HG03135 (cell line): ENCODE measurements around the gene FBLN2.

Source experiments
- ATAC-seq: cut with Tn5 transposase; IDR thresholded peaks from one replicate; pipeline ENCODE4 v1.9.1; 2021; ENCODE audit warnings: mild to moderate bottlenecking, moderate library complexity; ENCODE audit not compliant: unreplicated experiment

FBLN2 gene

DNA sequence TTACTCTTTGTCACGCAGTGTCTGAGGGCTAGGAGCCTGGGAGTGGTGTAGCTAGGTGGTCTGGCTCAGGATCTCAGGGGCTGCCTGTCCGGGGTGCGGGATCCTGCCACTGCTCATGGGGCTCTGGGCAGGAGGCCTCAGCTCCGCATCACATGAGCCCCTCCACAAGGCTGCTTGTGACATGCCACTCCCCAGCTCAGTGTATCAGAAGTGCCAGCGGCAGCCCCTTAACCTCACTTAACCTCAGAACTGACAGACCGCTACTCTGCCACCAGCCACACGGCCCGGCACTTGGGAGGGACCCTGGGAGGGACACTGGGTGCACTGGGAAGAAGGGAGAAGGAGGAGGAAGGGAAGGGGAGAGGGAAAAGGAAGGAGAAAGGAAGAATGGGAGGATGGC, 87.9 kb downstream of the FBLN2 start:
- no peak for ATAC-seq

DNA sequence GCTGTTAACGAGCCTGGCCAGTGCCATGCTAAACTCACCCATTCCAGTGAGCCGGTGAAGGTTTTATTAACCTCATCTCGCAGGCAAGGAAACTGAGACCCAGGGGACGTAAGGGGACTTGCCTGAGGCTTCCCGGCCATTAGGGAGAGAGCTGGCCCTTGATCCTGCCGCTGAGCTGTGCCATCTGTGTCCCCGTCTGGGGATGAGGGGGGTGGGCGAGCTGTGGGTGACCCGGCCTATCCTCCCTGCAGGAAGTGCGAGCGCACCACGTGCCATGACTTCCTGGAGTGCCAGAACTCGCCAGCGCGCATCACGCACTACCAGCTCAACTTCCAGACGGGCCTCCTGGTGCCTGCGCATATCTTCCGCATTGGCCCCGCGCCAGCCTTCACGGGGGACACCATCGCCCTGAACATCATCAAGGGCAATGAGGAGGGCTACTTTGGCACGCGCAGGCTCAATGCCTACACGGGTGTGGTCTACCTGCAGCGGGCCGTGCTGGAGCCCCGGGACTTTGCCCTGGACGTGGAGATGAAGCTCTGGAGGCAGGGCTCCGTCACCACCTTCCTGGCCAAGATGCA, 88.5 kb downstream of the FBLN2 start:
- ATAC-seq = no peak

DNA sequence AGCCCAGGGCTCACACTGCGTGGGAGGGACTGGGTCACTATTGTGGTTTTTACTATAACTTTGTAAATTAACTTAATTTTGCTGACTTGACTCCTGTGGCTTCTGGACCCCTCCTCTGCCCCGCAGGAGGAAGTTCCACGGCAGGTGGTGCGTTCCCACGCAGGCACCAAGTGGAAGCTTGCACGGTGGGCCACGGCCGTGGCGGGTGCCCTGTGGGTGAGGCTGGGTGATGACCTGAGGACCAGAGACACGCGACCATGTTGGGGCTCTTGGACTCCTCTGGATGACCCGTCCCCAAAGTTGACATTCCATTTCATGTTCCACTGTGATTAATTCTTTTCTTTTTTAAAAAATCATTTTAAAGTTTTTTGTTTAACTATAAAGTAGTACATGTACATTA, 89.0 kb downstream of the FBLN2 start:
- no peak for ATAC-seq

DNA sequence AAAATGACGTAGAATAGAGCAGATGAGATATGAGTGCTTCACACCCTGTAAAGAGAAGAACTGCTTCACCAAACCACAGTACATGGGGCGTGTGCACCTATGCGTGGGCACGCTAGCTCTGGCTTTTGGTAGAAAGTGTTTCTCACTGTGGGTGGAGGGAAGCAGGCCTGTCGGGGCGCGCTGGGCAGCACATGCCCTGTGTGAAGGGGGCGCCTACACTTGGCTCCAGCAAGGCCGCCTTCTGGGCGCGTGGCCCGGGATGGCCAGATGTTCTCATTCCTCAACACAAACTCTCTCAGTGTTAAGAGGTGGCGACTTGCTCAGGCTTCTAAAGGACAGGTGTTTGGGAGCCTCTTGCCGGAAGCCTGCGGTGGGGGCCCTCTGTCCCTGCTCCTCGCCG, 90.0 kb downstream of the FBLN2 start:
- ATAC-seq = no peak

DNA sequence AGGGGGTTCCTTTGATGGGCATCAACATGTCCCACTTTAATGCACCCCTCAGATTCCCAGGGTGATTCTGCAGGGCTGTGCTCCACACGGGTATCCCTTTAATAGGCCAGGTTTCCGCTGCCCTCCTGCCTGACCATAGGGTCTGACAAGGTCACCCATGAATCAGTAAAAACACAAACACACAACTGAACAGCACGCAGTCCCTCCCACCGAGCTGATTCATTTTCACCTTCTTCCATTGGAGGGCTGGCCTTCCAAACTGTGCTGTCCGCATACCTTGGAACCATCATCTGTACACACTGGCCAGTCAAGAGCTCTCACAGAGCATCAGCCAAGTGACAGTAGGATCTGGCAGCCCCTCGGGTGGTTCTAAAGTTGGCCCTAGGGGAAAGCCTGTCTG, 93.7 kb downstream of the FBLN2 start:
- ATAC-seq = no peak

DNA sequence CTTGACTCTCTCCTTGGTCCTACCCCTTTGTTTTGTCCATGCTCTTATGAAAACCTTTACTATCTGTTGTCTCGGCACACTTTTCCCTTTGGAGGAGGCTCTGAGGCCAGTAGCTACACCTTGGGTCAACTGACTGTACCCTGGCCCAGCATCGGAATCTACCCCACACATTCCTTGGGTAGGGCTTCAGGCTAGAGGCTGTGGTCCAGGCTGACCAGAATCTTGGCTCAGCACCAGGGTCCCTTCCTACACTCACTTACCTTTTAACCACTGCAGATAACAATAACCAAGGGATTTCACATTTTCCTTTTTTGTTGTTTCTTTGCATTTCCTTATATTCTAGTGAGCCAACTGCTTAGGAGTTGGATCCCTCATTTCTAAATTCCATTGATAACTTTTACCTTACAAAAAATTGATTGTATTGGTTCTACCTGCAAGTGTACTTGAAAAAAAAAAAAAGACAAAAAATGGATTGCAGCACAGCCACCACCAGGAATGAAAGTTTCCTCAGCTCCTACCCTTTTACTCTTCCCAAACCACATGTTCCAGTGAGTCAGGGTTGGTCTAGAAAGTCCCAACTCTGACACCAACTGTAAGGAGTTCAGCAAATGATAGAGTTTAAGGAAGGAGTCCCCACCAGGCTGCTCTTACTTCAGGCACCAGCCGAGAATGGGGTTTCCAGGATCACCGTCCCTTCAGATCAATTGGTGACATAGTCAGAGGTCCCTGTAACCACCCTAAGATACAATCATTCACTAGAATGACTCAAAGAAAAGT, 95.6 kb downstream of the FBLN2 start:
- no peak for ATAC-seq

DNA sequence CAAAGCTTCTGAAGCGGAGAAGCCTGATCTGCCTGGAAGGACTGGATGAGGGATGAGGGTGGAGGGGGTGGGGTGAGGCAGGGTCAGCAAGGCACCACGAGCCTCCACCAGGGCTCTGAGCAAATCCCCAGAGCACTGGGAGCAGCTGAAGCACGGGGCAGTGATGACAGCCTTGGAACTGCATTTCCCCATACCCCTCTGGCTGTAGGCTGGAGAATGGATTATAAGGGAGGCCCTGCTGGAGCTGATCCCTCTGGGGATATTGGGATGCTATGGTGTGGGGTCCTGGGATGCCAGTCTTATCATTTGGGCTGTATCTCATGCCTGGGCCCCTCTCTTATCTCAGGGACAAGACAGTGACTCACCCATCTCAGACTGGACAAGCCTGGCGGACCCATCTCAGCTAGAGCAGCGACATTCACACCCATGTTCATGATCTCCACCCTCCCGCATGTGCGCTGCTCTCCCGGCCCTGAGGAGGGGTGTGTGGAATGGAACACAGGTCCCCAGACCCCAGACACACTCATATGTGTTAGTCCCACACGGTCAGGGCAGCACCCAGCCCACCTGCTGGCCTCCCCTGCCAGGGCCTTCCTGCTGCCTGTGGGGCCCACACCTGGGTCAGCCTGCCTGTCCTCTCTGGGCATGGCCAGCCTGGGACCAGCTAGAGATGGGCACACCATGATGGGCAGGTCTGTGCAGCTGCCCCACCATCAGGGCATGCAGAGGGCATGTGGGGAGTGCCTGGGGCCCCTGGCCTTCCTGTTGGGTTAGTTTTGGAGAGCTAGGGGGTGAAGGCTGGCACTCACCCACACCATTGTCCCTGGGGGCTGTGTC, 97.1 kb downstream of the FBLN2 start:
- no peak for ATAC-seq

DNA sequence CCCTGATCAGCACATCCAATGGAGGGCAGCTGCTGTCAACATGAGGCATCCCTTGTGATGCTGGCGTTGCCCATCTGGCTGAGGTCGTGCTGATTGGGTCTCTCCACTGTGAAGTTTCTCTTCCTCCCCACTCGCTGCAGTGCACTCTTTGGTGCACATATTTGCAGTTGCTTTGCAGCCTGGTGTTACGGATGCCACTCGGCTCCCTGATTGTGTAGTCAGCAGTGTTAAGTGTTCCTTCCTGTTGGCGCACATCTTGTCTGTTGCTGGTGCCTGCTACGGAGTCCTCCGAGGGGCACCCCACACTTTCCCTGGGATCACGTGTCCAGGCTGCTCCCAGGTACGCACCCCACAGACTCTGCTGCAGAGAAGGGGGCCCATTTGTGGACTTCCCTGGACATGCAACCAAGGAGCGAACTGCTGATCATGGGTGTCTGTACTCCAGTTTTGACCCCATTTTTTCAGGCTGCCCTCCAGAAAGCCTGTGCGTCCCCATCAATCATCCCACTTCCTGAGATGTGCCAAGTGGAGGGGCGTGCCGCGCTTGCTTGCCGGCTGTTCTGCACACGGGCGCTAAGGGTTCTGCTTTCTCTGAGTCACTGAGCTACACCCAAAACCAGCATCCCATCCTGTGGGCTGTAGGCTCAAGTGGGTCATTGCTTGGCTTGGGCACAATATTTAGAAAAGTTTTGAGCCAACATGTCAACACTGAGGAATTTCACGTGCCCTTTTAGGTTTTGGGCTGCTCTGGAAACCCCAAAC, 98.6 kb downstream of the FBLN2 start:
- ATAC-seq = no peak

DNA sequence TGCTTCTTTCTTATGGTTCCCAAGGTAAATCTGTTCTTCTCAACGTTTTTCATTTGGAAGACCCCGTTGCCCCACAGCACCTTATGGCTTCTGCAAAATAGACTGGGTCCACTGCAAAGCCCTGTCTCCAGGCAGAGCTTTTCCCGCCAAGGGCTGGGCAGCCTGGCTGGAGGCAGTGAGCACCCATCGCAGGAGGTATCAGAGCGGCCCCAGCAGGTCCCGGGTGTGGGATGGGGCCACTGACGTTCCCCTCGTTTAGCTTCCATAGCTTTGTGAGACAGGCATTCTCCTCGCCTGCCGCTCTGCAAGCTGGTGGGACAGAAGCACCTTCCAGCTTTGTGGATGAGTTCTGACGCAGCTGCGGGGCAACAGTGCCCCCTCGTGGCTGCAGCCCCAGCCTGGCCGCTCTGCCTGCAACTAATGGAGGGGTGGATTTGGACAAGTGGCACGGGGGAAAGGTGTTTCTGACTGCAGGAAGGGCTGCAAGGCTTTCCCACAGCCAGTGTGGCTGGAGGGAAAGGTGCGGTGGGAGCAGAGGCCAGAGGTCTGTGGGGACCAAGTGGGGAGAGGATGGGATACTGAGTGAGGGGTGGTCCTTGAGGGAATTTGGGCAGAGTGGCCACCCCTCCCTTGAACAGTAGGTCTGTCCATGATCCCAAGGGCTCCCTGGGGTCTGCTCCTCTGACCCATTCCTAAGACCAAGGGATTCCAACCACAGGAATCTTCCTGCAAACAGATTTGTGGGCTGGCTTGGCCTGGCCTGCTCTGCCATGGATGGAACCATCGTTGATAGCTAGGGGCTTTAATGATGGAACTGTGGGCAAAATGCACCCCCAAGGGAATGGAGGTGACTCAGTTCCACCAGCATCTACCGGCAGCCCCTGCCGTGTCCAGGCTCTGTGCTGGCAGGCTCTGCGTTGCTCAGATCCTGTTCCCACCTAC, 99.4 kb downstream of the FBLN2 start:
- no peak for ATAC-seq

DNA sequence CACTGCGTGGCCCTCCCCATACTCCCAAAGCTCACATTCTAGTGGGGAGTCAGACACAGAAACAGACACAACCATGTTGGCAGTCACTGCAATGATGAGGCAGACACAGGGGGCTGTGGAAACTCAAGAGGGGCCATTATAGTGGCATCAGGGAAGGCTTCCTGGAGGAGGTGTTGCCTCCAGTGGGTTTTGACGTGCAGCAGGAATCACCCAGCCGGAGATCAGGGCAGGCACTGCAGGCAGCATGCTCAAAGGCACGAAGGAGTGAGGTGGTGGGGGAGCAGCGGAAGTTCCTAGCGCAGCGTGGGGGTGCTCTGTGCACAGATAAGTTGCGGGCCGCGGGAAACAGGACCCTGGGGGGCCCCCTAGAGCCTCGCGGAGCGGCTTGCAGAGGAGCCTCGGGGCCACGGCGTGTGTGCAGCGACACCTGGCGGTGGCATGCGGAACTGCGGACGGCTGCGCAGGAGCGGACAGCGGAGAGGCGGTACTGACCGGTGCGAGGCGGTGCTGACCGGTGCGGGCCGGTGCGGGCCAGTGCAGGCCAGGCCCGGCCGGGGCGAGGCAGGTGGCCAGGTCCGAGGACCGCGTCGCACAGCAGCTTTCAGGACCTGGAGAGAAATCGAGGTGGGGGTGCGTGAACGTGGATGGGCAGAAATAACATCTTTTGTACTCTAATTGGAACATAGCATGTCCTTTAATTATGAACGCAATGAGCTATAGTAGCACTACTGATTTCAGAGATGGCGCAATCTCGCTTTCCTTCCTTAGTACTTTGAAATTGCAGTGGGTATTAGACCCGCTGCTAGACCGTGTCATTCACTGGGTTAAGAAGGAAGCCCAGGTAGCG, 101.5 kb downstream of the FBLN2 start:
- ATAC-seq = no peak

DNA sequence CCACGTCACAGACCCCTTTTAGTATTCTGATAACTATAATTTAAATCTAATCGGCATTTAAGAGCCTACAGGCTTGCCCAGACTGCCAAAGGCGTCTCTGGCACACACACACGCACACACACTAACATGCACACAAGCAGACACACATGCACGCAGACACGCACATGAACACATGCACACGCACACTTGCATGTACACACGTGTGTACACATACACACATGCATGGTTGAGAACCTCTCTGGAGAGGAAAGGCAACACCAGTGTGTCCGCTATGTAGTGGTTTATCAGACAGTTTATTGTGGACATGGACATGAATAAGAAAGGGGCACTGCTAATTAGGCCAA, 102.1 kb downstream of the FBLN2 start:
- ATAC-seq = no peak

DNA sequence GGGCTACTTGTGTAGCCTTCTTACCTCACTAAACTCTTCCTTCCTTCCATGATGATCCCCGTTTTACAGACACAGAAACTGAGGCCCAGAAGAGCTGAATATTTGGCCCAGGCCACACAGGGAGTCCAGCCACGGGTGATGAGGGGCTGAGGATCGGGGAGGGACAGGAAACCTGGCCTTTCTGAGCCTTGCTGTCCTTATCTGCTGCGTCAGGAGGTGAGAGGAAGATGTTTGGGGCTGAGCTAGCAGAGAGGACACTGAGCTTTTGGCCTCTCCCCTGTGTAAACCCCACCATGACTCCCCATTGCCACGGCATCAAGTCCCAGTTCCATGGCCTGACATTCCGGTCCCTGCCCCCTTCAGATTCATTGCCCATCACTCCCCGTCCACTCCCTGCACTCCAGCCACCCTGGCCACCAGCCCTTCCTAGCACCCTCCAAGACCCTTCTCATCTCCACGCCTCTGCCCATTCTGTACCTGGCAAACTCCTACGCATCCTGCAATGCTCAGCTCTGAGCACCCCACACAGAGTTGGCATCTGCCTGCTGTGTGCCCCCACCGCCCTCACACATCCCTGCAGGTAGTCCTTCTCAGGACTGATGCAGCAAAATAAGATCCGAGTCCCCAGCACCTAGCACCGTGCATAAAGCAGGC, 103.0 kb downstream of the FBLN2 start:
- no peak for ATAC-seq

DNA sequence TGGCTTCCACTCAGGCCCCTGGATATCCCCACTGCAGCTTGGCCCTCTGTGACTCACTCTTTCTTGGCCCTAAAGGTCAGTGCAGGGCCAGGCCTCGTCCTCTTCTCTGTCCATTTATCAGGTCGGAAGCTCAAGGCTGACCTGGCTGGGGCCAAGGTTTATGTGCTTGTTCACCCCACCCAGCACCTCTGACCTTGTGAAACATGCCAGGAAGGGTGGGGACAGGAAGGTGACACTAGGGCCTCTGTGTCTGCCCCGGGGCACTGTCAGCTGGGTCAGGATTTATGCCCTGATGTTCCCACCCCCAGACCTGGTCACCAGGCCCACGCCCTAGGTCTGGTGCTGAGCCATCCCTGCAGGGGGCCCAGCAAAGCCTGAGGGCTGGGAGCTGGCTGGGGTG, 103.8 kb downstream of the FBLN2 start:
- no peak for ATAC-seq

DNA sequence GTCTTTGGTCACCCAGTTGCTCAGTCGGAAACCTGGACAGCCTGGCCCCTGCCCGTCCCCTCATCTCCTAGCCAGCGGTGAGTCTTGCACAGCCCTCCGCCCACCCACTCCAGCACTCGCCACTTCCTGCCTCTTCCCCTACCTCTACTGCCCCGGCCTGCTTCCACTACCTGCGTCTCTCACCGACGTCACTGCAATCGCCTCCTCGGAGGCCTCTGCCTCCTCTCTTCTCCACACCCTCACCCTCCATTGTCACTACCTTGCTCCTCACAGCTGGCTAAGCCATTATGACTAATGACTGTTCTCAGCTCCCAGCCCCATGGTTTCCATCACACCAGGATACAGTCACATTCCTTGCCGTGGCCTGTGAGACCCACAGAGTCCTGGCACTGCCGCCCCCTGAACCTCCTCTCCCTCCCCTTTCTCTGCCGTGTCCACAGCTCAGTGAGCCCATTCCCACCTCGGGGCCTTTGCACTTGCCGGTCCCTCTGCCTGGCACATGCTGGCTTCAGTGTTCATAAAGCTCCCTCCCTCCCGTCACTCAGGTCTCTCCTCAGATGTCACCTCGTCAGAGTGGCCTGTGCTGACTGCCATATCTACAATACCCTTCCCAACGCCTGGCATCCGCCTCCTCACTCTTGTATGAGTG, 104.8 kb downstream of the FBLN2 start:
- no peak for ATAC-seq

DNA sequence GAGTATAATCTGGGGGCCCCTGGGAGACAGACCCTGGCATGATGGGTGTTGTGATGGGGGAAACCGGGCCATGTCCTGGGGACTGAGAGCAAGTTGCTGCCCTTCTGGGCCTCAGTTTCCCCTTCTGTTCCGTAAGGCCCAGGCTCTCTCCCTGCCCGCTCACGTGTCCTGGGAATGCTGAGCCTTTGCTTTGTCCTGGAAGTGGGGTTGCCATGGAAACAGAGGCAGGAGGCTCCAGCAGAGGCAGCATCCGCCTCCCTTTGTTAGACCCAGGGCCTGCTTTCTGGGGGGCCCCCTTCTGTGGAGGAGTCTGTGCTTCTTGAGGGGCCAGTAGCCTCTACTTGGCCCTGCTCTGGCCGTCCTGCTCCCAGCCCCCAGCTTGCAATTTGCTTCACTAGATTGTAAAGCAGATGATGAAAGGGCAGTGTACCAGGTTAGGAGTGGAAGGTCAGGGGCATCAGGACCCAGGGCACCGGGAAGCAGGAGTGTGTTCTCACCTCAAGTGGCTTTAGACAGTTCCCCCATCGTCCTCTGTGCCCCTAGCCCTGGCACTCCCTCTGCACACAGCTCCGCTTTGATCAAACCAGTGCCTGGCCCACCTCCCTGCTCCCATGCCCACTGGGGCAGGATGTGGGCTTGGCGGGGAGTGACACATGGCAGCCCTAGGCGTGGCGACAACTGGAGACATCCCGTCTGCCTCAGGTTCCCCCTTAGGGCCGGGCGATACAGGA, 105.6 kb downstream of the FBLN2 start:
- ATAC-seq = no peak

DNA sequence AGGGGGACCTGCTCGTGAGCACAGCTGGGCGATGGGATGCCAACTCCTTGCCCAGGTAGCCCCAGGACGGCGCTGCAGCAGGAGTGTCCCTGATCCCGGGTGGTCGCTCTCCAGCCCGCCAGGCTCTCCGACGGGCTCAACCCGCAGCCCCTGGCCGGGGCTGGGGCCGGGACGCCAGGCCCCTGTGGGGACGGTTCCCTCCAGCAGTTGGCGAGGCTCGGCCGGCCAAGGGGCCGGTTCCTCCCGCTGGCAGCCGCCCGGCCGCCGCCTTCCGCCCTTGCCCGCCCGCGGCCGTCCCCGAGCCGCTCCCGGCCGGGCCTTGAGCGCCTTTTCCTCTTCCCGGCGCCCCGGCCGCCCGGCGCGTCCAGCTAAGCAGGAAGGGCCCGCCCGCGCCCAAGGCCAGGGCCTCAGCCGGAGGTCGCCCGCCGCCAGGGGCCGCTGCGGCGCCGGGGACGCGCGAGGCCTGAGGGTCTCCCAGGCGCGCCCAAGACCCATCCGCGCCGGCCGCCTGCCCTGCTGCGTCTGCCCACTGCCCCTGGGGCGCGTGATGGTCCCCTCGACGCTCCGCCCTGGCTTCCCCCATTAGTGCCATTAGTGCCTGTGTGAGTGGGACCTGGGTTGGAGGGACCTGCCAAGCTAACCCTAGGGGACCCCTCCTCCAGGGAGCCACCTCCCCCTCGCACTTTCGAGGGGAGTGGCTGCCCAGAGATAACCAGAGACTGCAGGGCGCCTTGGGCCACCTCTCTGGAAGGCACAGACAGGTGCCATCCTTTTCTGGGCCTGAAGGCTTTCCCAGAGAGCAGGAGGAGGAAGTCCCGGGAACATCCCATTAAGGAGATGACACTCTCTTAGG, 106.4 kb downstream of the FBLN2 start:
- no peak for ATAC-seq
